Stromal cell of bone marrow (primary cell): ENCODE measurements around the gene PRPF38A.
"Not testable (repeated sequence)": the region's sequence is repeated elsewhere in the genome, so short reads cannot be mapped to it uniquely, and the experiment has no call there.

Source experiments
- DNase-seq: peaks from one replicate; pipeline ENCODE4 v3.0.0-alpha.2; 2012; ENCODE audit warnings: low read depth

The PRPF38A gene, protein sequence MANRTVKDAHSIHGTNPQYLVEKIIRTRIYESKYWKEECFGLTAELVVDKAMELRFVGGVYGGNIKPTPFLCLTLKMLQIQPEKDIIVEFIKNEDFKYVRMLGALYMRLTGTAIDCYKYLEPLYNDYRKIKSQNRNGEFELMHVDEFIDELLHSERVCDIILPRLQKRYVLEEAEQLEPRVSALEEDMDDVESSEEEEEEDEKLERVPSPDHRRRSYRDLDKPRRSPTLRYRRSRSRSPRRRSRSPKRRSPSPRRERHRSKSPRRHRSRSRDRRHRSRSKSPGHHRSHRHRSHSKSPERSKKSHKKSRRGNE

GRCh38 chr1:52404116-52404974, at the start of gene PRPF38A, which contains the start of gene ORC1:
TSS of gene PRPF38A (plus strand) at chr1:52404602. CDS start at chr1:52404750, 148 bp downstream.
TSS of gene ORC1 (minus strand) at chr1:52404423. CDS start at chr1:52402223, 2,200 bp downstream.
- peak; percentile 95 for DNase-seq

GRCh38 chr1:52355436-52355835, 49.0 kb upstream of the PRPF38A start:
- DNase-seq: no peak

DNA sequence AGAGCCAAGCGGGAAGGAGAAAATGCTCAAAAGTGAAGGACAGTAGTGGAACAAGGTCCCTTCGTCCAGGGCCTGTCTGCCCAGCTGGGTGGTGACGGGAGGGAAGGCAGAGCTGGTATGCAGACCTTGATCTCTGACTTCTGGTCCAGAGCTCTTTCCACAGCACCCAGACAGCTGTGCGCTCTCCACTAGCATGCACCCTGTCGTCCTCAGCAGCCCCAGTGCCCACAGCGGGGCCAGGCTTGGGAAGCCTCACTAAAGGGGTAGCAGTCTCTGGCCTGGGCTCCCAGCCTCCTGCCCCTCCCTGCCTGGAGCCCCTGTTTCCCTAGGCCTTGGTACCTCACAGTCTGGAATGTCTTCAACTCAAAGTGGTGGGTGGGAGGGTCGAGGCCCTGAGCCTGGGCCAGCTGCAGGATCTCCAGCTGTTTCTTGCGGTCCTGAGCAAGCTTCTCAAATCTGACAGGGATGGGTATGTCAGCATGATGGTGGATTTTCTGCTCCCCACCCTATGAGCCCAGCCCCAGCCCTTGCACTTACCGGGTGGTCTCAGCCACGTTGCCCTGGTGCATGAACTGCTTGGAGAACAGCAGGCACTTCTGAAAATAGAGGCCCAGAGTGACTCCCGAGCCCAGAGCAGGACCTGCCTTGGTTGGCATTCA, 48.4 kb upstream of the PRPF38A start:
- DNase-seq: no peak

GRCh38 chr1:52356818-52357355, 47.5 kb upstream of the PRPF38A start:
- DNase-seq: no peak

DNA sequence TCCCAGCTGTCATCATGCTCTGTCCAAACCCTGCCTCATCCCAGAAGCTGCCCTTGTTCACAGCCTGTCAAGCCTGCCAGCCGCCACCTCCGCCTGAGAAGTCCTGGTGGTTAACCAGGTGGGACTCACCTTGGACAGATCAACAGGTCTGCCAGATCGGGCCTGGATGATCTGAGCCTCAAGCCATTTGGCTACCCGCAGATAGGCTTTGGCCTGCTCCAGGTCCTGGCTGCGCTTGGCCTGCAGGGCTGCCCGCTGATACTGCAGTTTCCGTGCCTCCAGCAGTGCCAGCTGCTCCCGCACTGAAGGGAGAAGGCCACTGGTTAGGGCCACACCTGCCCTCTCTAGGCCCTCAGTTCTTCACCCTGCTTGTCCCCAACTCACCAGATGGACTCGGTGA, 47.0 kb upstream of the PRPF38A start:
- no peak for DNase-seq

DNA sequence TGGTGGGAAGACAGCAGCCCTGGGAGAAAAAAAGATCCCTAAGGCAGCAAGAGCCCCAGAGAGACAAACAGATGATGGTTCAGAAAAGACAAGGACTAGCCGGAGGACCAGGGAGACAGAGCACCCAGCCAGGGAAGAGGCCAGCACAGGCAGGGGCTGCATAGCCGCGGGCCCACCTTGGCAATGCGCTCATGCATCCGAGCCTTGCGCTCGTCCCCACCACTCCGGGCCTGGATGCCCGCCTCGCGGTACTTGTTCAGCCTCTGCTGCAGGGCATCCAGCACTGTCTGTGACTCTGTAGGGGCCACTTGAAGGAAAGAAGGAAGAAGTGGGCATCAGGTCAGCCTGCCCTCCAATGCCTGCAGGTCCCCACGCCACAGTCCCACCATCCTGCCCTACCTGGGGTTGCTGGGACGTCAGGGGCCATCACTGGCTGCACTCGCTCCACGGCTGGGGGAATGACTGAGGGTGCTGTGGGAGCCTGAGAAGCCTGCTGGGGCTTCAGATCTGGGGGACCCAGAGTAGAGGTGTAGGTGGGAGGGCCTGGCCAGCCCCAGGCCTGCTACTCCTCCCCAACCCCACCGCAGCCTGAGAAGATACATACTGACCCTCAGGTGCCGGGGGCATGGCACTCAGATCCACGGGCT, 45.4 kb upstream of the PRPF38A start:
- DNase-seq: no peak

GRCh38 chr1:52359676-52360594, 44.5 kb upstream of the PRPF38A start:
- DNase-seq: no peak

GRCh38 chr1:52360595-52360968, 43.8 kb upstream of the PRPF38A start:
- no peak for DNase-seq

- no peak for DNase-seq
These were observed 40.1 kb upstream of the PRPF38A start for GRCh38 chr1:52364235-52364839.

GRCh38 chr1:52365071-52365745, 39.2 kb upstream of the PRPF38A start:
- peak; percentile 66 for DNase-seq

DNA sequence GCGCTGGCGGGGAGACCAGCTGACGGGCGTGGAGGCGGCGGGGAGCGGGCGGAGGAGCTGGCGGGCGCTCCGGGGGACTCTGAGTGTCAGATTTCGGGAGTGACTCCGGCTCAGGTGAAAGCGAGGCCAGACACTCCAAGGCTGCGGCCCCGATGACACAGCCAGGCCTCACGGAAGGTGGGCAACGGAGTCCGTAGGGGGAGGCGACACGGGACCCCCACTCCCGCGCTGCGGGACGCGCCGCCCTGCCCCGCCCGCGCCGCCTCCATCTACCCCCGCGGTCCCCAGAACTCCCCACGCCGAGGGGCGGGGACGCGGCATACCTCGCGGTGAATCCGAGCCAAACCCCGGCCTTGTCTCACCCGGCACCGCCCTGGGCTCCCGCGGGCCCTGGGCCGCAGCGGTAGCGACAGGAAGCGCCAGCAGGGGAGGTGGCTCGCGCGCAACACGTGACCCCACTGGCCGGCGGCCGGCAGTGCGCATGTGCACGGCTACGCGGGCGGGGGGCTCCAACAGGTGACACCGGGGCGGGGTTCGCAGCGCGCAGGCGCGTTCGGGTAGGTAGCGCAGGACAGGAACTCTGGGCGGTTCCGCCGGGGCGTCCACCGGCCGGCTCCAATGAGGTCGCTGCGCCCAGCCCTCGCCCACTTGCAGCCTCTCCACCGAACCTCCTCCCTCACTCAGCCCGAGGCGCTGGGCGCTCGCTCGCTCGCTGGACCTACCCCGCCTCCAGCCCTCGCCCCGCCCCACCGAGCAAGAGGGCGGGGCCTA, 38.5 kb upstream of the PRPF38A start, which contains the start of gene CC2D1B:
TSS of gene CC2D1B (minus strand) at position 460 of the 771 bp plus-strand sequence. CDS start 1,585 bp downstream, outside the sequence.
- peak; percentile 88 for DNase-seq

- no peak for DNase-seq
These were observed 37.9 kb upstream of the PRPF38A start for GRCh38 chr1:52366517-52366827.

GRCh38 chr1:52367272-52367671, 37.1 kb upstream of the PRPF38A start:
- DNase-seq: no peak

GRCh38 chr1:52368383-52369172, 35.8 kb upstream of the PRPF38A start:
- DNase-seq: no peak

DNA sequence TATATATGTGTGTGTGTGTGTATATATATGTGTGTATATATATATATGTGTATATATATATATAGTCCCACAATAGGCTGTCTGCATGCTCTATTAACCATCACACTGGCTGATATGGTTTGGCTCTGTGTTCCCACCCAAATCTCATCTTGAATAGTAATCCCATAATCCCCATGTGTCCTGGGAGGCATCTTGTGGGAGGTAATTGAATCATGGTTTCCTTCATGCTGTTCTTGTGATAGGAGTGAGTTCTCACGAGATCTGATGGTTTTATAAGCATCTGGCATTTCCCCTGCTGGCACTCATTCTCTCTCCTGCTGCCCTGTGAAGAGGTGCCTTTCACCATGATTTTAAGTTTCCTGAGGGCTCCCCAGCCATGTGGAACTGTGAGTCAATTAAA, 34.6 kb upstream of the PRPF38A start:
- DNase-seq: not testable (repeated sequence)

- no peak for DNase-seq
These were observed 19.0 kb upstream of the PRPF38A start for GRCh38 chr1:52385376-52385775.

- DNase-seq: no peak
These were observed 17.9 kb upstream of the PRPF38A start for GRCh38 chr1:52386458-52386857.

DNA sequence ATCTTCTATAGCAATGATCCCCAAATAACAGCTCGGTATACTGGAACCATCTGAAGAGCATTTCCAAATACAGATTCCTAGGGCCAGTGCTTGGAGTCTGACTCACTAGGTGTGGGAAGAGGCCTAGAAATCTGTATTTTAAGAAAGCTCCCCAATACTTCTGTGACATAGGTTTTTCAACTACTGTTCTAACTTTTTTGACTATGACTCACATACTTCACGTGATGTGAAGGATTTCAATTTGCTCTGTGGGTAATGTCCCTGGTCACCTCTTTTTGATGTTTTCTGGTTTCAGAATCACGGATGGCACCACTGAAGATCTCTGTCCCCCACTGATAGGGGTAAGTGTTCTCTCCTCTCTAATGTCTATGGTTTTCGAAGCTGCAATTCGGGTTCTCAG, 11.2 kb upstream of the PRPF38A start:
- DNase-seq: no peak
